Umbilical cord (tissue), 2 donors: ENCODE results near the gene HEXB. TPM values are rescaled to one million over a fixed set of nuclear protein-coding genes. Genes with fewer than 3 reads are reported as not detected.
"Not testable (repeated sequence)": the region's sequence is repeated elsewhere in the genome, so short reads cannot be mapped to it uniquely, and the experiment has no call there.

ENCODE experiments used
- DNase-seq: peaks from one replicate; pipeline ENCODE4 v3.0.0-alpha.2; 2015; ENCODE audit warnings: low spot score
- total RNA-seq: library from RNA; depleted of rRNA; stranded (reverse); fragments of >200 nt; gene quantifications from one replicate; pipeline ENCODE4 v1.2.3, GENCODE V29; 2014; ENCODE audit warnings: low replicate concordance; ENCODE audit not compliant: insufficient read depth

Gene HEXB
- total RNA-seq, 1 donor from 2014 or later, result 67.2 TPM

DNA sequence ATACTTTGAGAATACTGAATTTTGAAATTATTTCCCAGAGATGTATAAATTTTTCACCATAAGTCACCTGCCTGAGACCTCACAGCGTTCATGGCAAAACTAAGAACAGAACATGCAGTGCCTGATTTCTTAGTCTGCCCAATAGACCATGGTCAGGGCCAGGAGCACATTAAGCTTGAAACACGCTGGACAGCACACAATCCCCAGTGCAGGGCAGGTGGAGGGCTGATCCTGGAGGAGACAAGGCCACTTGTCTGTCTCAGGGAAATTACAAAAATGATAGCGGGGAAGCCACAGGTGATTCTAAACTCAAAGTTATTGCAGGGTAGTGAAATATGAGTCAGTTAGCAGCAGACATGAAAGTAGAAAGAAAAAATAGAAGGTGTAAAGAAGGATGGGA lies 25.9 kb upstream of the HEXB start:
- DNase-seq, result no peak

DNA sequence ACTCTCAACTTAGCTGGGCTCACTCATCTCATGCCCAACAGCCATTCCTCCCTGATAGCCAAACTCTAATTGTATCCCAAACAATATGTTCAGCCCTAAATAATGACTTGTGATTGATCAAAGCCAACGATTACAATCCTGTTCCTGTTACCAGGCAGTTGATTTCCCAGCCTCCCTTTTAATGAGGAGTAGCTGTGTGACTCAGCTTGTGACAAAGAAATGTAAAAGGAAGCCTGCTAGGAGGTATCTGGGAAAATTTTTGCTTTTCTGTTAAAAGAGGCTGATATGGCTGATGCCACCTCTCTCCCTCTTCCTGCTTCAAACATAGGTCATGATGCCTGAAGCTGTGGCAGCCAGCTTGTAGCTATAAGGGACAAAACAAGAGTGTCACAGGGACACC lies 24.9 kb upstream of the HEXB start:
- no peak for DNase-seq

DNA sequence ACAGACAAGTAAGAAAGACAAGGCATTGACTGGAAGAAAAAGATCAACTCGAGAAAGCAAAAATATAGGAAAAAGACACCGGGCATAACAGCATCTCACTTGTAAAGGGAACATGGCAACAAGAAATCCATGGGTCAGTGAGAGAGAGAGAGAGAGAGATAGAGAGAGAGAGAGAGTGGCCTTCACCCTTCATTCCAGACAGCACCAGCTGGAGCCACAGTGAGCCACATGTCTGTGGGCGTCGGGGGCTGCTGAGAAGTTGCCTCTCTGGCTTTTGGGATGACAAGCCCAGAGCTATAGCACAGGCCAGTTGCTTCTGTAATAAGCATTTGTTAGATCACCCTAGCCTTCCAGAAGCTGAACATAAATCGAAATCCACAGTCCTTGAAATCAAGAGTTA lies 24.2 kb upstream of the HEXB start:
- DNase-seq, result no peak

DNA sequence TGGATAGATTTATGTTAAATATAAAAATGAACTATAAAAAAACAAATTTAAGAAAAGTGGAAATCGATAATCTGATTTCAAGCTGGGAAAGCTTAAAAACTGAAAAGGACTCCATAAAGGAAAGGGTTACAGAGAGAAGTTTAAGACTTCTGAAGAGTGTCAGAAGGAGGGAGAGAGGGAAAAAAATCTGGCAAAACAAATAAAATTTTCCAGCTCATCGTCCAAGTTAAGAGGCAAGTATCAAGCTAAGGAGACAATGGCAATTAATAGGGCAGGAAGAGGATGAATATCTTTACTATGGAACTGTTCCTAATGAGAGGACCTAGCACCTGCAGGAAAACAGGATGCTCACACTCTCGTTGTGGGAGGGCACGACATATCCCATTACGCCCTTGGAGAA lies 20.5 kb upstream of the HEXB start:
- no peak for DNase-seq

DNA sequence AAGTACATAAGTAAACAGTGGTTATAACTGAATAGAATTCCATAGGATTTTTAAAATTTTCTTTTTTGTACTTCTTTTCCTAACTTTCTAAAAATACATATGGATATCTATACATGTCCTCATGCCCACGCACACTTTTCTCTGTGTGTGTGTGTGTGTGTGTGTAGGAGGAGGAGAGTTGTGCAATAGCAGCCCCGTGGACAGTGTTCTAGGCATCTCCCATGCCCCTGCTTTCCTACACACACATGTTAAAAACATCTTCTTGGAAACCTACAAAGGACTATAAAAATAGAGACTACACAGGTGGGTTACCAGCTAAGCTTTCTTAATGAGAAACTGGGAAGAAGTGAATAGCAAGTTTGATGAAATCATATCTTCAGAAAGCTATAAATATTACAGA lies 19.8 kb upstream of the HEXB start:
- DNase-seq, result no peak

DNA sequence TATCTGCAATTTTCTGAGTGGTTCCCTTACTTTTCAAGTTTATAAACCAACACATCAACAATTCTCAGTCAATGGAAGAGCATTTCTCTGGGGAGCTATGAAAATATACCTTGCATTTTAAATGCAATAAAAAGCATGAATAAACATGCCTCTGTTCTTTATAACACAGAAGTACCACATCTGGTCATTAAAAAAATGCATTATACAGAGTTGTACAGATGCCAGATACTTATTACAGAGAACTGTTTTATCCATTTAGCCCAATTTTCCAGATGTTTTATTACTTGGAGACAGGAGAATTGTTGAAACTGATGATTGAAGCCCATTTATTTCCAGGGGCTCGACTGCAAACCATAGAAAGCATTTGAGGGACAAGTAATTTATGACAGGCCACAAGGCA lies 19.2 kb upstream of the HEXB start:
- no peak for DNase-seq

DNA sequence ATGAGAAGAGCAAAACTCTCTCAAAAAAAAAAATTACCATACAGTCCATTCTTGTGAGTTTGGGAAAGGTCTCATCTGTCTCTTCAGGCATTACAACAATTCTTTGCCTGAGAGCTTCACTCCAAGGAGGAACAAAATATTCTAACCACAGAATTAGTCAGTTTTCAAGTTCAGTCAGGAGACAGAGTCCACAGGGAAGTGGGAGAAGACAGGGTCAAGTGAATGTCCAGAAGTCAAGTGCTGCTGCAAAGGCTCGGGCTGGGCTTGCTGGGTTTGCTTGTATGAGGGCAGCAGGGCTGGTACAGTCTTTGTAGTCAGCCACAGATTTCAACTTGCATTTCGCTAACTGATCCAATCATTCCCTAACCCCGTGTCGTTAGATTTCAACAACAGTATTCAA lies 17.6 kb upstream of the HEXB start:
- DNase-seq, result no peak

DNA sequence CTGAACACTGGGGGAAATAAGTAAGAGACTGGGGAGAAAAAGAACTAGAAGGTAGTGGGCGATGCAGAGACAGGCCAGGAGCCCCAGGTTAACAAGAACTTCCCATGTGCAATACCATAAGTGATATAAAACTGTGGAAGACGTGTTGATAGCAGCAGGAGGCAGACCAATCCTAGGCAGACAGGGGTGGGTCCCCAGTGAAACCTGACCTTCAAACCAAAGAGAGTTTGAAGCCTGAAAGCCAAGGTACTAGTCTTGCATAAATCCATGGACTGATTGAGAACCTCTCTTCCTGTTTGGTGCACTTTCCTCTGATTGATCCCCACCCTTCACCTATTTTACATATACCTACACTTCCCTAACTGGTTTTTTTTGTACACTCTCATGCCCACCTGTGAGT lies 15.2 kb upstream of the HEXB start:
- DNase-seq, result no peak

DNA sequence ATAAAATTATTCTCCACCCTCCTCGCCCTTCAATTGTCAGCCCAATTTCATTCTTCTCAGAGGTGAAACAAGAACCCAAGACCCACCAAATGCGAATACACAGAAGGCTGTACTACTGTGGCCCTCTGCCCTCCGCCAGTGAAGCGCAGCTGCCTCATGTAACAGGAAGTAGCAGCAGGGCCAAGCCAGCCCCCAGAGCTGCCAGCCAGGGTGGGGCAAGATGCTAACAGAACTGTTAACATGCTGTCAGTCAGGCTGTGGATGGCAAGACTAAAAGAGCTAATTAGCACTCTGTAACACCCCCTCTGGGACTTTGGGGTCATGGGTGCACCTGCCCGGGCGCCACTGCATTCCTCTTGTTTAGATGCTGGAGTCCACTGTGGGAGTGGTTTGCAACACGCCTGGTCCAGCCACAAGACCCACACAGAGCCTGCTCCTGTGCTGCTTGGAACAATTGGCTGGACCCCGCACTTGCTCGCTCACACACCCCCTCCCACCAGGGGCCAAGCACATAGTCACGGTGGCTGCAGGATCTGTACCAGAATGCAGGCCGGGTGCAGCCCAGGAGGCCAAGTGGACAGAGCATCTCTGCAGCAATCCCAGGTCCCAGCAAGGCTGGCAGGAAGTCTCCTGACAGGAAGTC lies 14.5 kb upstream of the HEXB start:
- DNase-seq, result no peak

DNA sequence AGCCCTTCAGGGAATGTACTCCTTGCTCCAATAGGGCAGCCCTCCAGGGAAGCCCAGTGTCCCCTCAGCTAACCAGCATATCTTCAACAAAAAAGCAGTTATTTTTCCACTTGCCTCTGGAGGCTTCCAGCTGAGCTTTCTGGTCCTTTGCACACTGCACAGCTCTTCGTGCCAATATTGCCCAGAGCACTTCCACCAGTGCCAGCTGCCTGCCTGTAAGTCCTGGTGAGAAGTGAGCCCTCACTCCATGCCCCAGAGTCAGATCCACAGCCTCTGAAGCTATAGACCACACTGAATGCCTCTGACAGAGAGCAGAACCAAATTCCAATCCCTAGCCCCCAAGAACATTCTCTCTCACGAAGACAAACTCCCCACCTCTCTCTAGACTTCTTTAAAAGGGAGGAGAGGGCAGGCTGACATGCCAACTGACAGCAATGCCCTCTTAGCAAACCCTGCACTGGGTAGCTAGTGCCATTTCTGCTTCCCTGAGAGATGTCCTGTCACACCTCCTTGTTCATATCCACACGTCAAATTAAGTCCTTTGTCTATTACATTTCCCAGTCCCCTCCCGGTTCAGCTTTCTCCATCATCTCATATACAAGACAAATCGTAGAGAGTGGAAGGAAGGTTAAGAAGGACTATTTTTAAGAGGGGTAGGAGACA lies 12.7 kb upstream of the HEXB start:
- no peak for DNase-seq

DNA sequence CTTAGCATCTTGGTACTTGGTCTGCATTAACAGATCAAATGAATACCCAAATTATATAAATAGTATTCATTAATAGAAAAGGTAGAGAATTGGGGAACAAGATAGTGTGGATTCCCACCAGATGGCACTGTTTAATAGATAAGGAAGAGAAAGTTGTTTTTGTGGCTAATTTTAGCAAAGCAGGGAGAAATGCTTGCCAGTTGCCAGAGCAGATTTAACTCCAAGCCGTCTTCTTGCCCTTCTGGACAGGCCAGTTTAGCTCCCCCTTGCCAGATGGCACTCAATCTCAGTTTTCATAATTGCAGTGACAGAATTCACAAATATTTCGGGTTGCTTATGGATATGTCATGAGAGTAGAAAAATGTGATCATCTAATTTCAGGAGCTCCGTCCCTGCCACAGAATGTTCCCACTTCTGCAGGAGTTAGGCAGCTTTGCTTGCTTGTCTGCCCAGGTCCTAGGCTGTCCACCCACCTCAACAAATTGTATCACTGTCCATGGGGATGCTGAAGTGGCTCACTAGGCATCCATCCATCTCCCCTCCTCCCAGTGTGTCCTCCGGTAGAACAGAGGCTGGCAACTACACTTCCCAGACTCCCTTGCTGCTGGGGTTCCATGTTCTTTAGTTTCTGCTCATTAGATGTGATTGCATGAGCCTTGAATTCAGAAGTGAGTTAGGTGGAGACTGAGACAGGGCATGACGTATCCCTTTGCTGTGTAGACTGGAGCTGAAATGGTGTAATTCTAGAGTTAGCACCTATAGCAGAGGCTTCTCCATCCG lies 11.8 kb upstream of the HEXB start:
- DNase-seq, result peak; percentile 57

DNA sequence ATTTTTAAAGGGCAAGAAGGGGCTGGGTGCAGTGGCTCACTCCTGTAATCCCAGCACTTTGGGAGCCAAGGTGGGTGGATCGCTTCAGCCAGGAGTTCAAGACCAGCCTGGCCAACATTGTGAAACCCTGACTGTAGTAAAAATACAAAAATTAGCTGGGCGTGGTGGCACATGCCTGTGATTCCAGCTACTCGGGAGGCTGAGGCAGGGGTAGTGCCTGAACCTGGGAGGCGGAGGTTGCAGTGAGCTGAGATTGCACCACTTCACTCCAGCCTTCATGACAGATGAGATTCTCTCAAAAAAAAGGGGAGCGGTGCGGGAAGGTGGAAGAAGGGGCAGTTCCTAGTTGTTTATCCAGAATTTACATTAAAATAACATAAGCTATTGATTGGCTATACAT lies 8.6 kb upstream of the HEXB start:
- not testable (repeated sequence) for DNase-seq

DNA sequence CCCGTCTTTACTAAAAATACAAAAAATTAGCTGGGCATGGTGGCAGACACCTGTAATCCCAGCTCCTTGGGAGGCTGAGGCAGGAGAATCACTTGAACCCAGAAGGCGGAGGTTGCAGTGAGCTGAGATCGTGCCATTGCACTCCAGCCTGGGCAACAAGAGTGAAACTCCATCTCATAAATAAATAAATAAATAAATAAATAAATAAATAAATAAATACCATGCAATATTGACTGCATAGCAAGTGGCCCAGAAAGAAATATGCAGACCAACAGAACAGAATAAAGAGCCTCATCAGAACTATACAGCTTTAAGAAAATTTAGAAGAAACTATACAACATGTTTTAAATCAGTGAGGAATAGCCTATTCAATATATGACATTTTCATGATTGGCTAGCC lies 6.9 kb upstream of the HEXB start:
- not testable (repeated sequence) for DNase-seq

DNA sequence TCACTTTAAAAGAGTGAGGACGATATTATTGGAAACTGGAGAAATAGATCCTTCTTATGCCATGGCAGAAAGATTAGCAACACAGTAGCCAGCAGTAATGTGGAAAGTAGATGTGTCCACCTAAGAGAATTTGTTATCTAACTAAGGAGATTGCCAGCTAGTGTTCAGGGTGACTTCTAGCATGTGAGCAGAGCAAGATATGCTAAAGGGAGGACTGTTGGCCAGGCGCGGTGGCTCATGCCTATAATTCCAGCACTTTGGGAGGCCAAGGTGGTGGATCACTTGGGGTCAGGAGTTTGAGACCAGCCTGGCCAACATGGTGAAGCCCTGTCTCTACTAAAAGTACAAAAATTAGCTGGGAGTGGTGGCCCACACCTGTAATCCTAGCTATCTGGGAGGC lies 5.7 kb upstream of the HEXB start:
- not testable (repeated sequence) for DNase-seq

DNA sequence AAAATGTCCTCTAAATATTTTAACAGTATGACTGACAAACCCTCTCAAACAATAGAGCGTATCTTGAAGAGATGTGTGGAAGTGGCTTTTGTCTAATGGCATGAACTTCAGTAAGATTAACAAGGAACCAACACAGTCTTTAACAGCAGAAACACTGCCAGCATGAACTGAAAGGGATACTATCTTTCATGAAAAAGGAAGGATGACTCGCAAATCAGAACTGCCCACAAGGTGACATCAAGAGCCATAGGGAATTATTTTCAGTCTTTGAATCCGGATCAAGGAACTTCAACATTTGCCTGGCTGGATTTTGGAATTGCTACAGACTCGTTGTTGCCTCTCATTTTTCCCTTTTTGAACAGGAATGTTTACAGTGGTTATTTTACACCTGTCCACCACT lies 5.1 kb upstream of the HEXB start:
- no peak for DNase-seq

DNA sequence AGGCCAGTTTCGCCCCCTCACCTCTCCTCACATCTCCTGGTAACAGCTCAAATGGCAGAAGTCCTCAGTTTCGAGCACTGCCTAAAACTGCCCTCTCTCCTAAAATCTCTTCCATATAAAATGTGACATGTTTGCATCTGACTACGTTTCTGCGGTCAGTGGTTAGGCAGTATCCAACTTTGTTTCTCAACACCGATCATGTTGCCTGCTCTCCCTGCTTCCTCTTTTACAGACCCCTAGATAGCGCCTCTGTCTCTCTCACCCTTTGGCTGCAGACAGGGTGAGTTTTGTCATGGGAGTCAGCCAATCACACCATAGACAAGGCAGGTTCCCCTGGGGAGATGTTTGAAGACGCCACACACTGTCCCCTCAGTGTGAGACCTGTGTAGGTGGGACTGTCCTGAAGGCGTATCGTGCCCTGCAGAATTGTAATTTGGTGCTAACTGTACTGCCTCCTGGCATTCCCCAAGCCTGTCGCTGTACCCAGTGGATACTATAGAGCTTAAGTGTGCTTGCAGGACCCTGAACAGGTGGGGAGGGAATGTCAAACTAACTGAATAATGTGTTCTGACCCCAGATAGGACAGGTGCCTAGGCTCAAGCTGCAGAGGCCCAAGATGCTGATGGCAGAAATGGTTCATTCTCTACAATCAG lies 1.1 kb downstream of the HEXB start:
- DNase-seq, result peak; percentile 25

DNA sequence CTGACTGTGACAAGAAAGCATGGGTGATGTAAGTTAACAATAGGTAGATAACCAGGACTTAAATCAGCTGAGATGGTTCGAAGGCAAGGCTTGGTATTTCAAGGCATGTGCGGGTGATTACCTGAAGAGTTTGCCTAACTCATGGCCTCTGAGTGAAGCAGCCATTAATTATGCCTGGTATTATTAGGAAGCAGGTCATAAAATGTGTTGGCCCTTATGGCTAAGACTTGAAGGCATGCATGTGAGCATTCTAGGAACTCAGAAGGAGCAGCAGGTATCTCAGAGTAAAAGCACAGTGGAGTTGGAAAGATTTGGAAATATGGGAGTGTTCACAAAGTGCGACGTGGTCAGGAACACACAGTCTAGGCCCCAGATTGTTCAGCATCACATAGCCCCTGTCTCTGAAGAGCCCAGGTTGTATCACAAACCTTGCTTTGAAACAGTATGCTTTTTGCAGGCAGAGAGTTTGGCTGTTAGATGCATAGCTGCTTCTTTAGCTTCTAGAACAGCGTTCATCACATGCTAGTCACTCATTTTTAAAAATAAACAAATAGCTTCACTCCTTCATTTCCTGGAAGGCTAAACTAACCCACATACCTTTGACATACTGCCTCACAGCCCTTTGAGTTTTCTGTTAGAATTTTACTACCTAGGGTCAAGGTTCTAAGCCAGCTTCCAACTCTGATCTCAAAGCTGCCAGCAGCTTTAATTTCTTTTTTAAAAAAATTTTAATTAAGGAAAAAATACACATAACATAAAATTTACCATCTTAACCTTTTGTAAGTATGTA lies 2.1 kb downstream of the HEXB start:
- no peak for DNase-seq

DNA sequence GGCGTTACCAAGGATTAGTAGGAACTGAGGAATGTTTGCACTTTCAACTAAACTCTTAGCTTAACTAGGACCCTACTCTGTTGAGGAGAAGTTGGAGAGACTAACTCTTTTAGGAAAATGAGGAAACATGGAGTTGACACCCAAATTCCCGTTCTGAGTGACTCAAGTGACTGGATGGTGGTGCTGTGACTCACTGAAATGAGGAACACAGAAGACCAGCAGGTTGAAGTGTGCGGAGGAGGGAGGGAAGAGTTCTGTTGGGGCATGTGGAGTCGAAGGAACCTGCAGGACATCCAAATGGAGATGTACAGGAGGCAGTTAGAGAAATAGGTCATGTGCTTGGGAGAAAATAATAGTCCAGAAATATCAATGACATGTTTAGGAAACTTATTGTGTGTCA lies 8.2 kb downstream of the HEXB start:
- DNase-seq, result no peak

DNA sequence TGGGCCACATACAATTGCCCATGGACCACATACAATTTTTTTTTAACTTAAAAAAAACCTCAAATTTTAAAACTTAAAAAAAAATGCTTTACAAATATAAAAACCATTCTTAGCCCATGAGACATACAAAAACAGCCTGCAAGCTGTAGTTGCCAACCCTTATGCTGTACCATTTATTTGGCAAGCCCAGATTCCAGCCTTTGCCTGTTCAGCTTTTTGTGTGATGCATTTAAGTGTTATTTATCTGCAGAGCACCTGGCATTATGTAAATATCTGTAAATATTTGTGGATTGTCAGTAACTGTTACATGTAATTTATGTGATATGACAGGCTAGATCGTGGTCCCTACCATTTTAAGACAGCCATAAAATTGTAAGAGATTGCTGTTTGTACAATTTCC lies 32.6 kb downstream of the HEXB start:
- no peak for DNase-seq

DNA sequence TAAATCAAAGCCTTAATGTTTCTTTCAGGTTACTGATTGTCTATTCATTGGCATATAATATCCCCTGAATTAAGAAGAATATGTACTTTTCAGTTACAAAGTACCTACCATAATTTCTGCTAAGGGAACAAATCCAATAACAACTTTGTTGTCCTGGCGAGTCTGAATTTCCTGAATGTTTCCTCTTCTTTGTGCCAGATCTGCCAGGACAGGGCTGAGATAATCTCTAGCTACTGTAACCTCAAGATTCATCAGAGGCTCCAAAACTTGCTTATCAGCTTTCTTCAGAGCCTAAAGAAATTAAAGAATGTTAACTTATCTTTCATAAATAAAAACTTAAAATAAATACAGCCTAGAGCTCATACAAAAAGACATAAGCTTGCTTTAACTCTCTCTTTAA lies 37.2 kb downstream of the HEXB start:
- no peak for DNase-seq

DNA sequence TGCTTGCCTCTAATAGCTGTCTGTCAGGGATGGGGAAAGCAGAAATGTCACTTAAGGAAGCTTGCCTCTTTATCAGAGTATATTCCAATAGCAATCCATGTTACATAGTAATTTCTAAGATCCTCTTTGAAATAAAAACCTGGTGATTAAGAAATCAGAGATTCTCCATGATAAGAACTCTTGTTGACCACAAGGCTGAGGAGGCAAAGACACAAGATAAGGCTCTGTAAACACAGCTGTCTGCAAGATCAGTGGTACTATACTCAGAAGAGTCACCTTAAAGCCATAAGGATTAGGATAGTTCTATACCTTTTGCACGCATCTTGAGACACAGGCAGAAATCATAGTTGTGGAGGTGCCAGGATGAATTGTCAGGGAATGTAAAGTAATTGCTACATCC lies 40.3 kb downstream of the HEXB start:
- no peak for DNase-seq

DNA sequence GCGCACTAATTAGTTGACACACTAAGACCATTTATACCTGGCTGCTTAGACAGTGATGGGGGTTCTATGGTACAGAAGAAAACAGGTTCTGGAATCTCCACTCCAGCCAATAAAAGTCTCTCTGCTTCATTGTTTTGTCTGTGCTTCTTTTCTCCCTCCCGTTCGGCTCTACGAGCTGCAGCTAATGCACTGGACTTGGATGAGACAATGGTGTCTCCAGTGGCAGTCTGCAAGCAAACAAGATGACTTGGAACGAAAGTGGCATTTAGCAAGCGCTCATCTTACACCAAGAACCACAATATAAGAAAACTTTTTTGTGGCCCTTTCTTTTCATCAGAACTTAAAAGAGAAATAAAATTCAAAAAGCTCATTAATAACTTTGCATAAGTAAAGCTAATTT lies 51.7 kb downstream of the HEXB start:
- DNase-seq, result no peak
